Ovary (tissue), 9 donors: ENCODE results near the gene RPP30. TPM values are rescaled to one million over a fixed set of nuclear protein-coding genes. Genes with fewer than 3 reads are reported as not detected.

Experiments used
- DNase-seq, 5 donors: peaks; one replicate each; pipeline ENCODE4 v3.0.0-alpha.2; 2019 to 2020
- H3K27ac ChIP-seq, 2 donors: fragments of 200-600 bp; one replicate each; pipeline versions ENCODE4 v1.5.1 to v1.8.0; 2019 to 2022
- H3K27me3 ChIP-seq: fragments of 200-600 bp; one replicate; pipeline ENCODE4 v1.8.0; 2022
- H3K36me3 ChIP-seq: fragments of 200-600 bp; sonication (generic); one replicate; pipeline ENCODE4 v1.5.1; 2019
- H3K4me1 ChIP-seq: one replicate; pipeline ENCODE4 v1.8.1; 2013; ENCODE audit warnings: mild to moderate bottlenecking, moderate library complexity; ENCODE audit not compliant: insufficient read depth
- H3K4me3 ChIP-seq: fragments of 200-600 bp; sonication (generic); one replicate; pipeline ENCODE4 v1.5.1; 2017
- H3K9me3 ChIP-seq, 2 donors: fragments of 200-600 bp in 1 of 2; sonication (generic) in 1 of 2; one replicate each; pipeline versions ENCODE4 v1.5.1 to v1.8.1; 2013 to 2019; ENCODE audit warnings: mild to moderate bottlenecking in 1 of 2, moderate library complexity in 1 of 2
- EP300 ChIP-seq: sonication (generic); formaldehyde crosslinking; IDR thresholded peaks from one replicate; pipeline ENCODE4 v1.6.1; 2017; ENCODE audit warnings: antibody characterized with exemption
- POLR2A ChIP-seq: fragments of 450-650 bp; IDR thresholded peaks from one replicate; pipeline ENCODE4 v1.6.1; 2017; ENCODE audit warnings: antibody characterized with exemption, mild to moderate bottlenecking, moderate library complexity
- WGBS, 3 donors: extraction: QIAGEN DNeasy Blood & Tissue Kit in 1 of 3; methylation state at CpG; one replicate each; pipeline versions ENCODE4 v1.1.5 to v1.1.7; 2013 to 2017; 5-methylcytosine and 5-hydroxymethylcytosine counted together
- intact Hi-C, 4 donors: fragments of 100-400 bp; cut with DNase I; formaldehyde crosslinking; loops; one replicate each; pipeline versions ENCODE4 v1.11.0 to v1.15.1; 2022 to 2023
- polyA plus RNA-seq, 2 donors: library from polyadenylated mRNA; stranded (reverse); fragments of 200-250 nt in 1 of 2; fragments of 350-450 nt in 1 of 2; fragmentation: Illumina TruSeq in 1 of 2; extraction: RNeasy Lipid Tissue Mini Kit (QIAGEN cat#74804) in 1 of 2; gene quantifications; one replicate each; pipeline ENCODE4 v1.2.3, GENCODE V29; 2013 to 2014
- total RNA-seq, 7 donors: library from RNA; depleted of rRNA in 2 of 7; stranded (reverse); fragments of >200 nt in 2 of 7; fragmentation: NEBNext Ultra II Directional in 3 of 7; extraction: Animal tissue kit (Norgen Biotek cat#: 25700) in 3 of 7; gene quantifications; one replicate each; pipeline versions ENCODE4 v1.1.0 to v1.2.4, GENCODE V29; 2016 to 2023
- TF ChIP-seq, protein P1 (sequence below), 3 donors: fragments of 450-650 bp in 2 of 3; fragments of 200-600 bp in 1 of 3; IDR thresholded peaks; one replicate each; pipeline versions ENCODE4 v1.5.1 to v1.8.0; 2016 to 2022; ENCODE audit warnings: antibody characterized with exemption in 3 of 3, mild to moderate bottlenecking in 1 of 3
- donor health status: DM: no; HTN: no; CAD: no; lungs with moderate emphysema.
- donor health status: DM: no; HTN: no; CAD: no.
- donor health status: Bipolar disorder and iron deficiency.
- donor health status: DM: yes; HTN: yes; CAD: no.
- donor health status: DM: no; HTN: no; CAD: no.
- donor health status: DM: yes; HTN: yes; CAD: no.

RPP30 gene
- total and polyA plus RNA-seq, 9 donors: 20.9 to 35.1 (median 28.6) TPM

DNA sequence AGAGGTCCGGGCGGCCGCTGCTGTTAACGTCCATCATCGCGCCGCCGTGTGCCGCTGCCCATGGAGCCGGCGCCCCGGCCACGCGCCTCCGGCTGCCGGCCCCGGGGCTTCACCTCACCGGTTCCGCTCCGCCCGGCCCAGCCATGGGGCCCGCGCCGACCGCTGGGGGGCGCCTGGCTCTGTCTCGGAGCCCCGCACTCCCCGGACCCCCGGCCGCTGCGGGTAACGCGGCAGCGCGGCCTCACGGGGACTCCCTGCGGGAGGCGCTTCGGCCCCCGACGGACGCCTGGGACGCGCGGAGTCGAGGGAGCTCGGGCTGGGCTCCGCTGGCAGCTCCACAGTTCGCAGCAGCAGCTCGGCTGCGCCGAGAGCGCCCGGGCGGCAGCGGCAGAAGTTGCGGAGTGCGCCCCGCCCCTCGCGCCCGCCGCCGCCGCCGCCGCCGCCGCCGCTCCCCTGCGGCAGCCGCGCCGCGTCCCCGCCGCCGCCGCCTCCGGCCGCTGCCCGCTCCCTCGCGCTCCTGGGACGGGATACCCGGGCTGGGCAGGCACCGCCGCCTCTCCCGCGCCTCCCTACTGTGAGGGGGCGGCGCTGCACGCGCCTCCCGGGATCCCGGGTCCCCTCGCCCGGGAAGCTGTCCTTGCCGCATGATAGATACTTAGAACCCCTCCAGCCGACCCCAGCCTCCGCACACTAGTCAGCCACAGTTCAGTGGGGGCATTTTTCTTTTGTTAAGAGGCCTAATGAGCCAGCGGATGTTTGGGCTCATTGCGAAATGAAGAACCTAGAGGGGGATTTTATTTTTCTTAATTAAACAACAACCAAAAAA is 13.9 kb upstream of the RPP30 start, which contains the start of gene HTR7:
Gene HTR7 (minus strand): TSS at position 405 of the 826 bp plus-strand sequence. CDS start 368 bp downstream, at position 37.
- peak within 1 kb of the TSS in 1 of 2 donors; percentile 42 for H3K27ac ChIP-seq
- DNase-seq: peak; percentile 32 to 77 (median 68)
- TF ChIP-seq POLR2A: no peak
- TF ChIP-seq, protein P1, sequence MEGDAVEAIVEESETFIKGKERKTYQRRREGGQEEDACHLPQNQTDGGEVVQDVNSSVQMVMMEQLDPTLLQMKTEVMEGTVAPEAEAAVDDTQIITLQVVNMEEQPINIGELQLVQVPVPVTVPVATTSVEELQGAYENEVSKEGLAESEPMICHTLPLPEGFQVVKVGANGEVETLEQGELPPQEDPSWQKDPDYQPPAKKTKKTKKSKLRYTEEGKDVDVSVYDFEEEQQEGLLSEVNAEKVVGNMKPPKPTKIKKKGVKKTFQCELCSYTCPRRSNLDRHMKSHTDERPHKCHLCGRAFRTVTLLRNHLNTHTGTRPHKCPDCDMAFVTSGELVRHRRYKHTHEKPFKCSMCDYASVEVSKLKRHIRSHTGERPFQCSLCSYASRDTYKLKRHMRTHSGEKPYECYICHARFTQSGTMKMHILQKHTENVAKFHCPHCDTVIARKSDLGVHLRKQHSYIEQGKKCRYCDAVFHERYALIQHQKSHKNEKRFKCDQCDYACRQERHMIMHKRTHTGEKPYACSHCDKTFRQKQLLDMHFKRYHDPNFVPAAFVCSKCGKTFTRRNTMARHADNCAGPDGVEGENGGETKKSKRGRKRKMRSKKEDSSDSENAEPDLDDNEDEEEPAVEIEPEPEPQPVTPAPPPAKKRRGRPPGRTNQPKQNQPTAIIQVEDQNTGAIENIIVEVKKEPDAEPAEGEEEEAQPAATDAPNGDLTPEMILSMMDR (IDR thresholded peaks at IDR 0.05): peak; percentile 63 to 77 (median 73)
- no peaks in the 10 kb centered on the region for H3K9me3 ChIP-seq
- no peaks in the 10 kb centered on the region for H3K36me3 ChIP-seq
- H3K27me3 ChIP-seq: no peaks in the 10 kb centered on the region
- H3K4me3 ChIP-seq: peak within 1 kb of the TSS; percentile 54
- H3K4me1 ChIP-seq: peaks cover 4% of the 10 kb centered on the region
- 0 to 1% (median 1%) methylated on average over 41 to 104 of the region's 104 CpGs for WGBS, 3 donors
- intact Hi-C loops: no loop called here

DNA sequence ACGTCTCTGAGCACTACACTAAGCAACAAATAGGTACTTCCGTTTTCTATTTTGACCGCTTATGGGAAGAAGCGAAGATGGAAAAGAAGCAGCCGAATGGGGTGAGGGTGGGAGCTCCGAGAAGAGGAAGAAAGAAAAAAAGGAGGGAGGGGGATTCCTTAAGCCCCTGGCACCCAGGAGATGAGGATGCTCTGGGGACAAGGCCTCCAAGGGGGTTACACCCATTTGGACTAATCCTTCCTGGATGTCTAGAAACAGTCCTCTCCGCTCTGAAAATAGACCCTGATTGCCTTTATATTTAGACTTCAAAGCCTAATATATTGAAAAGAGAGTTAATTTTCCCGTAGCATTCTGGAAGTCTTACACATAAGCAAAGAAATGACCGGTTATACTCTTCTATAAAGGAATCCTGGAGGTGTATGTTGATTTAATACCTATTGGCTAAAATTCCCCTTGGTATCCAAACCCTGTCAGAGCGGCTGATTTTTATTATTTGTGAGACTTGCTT is 13.3 kb upstream of the RPP30 start:
- intact Hi-C loops: no loop called here
- TF ChIP-seq EP300 (no peak), POLR2A (no peak)
- TF ChIP-seq, protein P1 (IDR thresholded peaks at IDR 0.05): no peak
- Histone ChIP-seq H3K9me3 (no peaks in the 10 kb centered on the region), H3K27me3 (no peaks in the 10 kb centered on the region), H3K36me3 (no peaks in the 10 kb centered on the region), H3K27ac (no peak overlapping the region), H3K4me3 (peak overlapping the region; percentile 54), H3K4me1 (peaks cover 4% of the 10 kb centered on the region)
- 19 to 25% (median 22%) methylated on average over 10 of the region's 10 CpGs for WGBS, 3 donors
- DNase-seq: no peak

DNA sequence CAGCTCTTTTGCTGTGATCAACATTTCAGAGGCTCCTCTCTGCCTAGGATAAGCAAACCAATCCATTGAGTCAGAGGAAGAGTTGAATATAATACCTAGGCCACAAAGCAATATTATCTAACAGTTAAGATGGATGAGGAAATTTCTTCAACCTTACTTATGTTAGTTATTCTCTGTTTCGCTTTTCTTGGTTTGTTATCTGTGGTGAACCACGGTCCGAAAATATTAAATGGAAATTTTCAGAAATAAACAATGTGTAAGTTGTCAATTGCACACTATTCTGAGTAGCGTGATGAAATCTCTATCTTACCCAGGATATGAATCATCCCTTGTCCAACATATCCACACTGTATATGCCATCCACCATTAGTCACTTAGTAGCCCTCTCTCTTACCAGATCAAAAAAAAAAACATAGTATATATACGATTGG is 12.4 kb upstream of the RPP30 start:
- H3K4me1 ChIP-seq: peaks cover 4% of the 10 kb centered on the region
- no peak overlapping the region for H3K4me3 ChIP-seq
- H3K9me3 ChIP-seq: no peaks in the 10 kb centered on the region
- TF ChIP-seq EP300 (no peak), POLR2A (no peak)
- TF ChIP-seq, protein P1 (IDR thresholded peaks at IDR 0.05): no peak
- H3K27ac ChIP-seq: no peak overlapping the region
- H3K36me3 ChIP-seq: no peaks in the 10 kb centered on the region
- no peaks in the 10 kb centered on the region for H3K27me3 ChIP-seq
- DNase-seq: no peak
- intact Hi-C loops: no loop called here
- 80 to 87% (median 85%) methylated on average over 5 of the region's 5 CpGs for WGBS, 3 donors

DNA sequence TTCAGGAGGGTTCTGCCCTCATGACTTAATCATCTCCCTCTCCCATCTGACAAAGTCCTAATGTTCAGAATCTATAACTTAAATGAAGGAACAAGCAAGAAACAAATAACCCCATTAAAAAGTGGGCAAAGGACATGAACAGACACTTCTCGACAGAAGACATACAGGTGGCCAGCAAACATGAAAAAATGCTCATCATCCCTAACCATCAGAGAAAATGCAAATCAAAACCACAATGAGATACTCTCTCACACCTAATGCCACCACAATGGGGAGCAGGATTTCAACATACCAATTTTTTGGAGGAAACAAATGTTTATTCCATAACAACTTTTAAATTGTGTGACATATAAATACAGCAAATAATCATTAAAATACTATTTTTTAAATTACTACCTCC is 11.0 kb upstream of the RPP30 start:
- WGBS, 3 donors: 71 to 82% (median 79%) methylated on average over 1 of the region's 1 CpG
- no peak overlapping the region for H3K27ac ChIP-seq
- H3K4me1 ChIP-seq: peaks cover 4% of the 10 kb centered on the region
- no peak for DNase-seq
- no peak overlapping the region for H3K4me3 ChIP-seq
- no peaks in the 10 kb centered on the region for H3K27me3 ChIP-seq
- no peak for TF ChIP-seq EP300
- no peak for TF ChIP-seq POLR2A
- TF ChIP-seq, protein P1 (IDR thresholded peaks at IDR 0.05): no peak
- intact Hi-C loops: loop anchor here in 2 of 4 donors (5.0 to 10.0 kb wide), 2 partner anchors 1066 to 1068 kb away; no protein-coding TSS in a partner anchor
- H3K9me3 ChIP-seq: no peaks in the 10 kb centered on the region
- H3K36me3 ChIP-seq: no peaks in the 10 kb centered on the region
